Fibroblast of skin of scalp (primary cell): ENCODE results near the gene KCNAB1.

Source experiments
- DNase-seq: peaks from one replicate; pipeline ENCODE4 v3.0.0-alpha.2; 2013

Gene KCNAB1

DNA sequence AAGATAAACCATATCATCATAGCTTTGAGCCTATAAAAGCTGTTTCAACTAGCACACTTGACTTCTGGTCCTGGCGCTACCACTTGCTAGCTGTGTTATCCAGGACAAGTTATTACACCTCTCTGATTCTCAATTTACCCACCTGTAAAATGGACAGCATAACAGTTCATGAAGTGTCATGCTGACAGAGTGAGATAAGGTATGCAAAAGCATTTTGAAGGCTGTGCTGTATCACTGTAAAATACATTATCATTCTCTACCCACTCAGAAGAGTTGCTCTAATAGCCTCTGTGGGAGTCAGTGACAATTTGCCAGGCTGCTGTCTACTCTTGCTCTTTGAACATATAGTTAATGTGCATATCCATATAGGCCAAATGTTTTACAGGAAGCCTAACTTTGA lies 341.5 kb downstream of the KCNAB1 start:
- DNase-seq: no peak

GRCh38 chr3:156463123-156463522 lies 342.7 kb downstream of the KCNAB1 start:
- DNase-seq: no peak

DNA sequence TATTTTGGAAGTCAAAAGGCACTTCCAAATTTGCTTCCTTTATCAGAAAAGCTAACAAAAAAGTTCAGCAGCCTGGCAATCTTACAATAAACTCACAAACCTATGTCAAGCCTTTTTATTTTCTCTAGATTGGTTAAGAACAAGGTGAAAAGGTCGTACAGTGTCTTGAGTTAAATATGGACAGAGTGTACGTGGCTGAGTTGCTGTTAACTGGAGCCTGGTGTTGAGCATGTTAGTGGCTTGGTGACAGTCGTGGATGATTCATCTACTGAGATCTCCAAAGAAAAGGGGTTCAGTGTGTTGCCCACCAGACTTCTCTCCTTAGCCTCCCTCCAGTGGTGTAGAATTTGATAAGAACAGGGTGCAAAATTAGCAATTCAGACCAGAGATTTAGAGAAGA lies 344.8 kb downstream of the KCNAB1 start:
- DNase-seq: no peak

DNA sequence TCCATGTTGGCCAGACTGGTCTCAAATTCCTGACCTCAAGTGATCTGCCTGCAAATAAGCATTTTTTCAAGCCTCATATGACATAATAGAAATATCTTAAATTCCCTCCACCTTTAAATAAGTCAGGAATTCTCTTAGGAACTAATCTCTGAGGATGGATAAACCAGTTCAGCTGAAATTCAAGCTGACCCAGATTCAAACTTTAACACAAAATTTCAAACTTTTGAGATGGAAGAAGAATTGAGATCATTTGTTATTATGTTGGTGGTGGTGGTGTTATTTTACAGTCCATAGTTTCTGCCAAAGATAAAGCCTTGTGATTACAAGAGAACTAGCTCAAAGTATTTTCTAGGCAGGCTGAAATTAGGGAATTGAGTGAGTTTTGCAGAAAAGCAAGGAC lies 349.1 kb downstream of the KCNAB1 start:
- DNase-seq: no peak

DNA sequence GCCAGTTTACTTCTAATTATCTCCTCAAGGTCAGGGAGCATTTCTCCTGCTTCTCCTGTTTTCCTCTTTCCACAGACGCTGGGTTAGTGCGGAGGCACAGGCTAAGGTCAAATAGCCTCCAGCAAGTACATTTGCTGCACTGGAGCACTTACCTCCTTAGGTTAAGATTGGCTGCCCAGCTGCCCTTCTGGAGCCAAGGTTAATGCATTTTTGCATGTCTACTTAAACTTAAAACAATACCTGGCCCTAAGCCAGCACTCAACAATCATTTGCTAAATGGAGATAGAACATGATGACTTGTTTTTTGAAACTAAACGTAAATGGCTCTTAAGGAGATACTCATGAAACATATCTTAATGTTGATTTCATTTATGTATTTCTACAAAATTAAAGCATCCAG lies 351.1 kb downstream of the KCNAB1 start:
- DNase-seq: no peak

GRCh38 chr3:156472150-156472549 lies 351.8 kb downstream of the KCNAB1 start:
- no peak for DNase-seq

- DNase-seq: no peak
Measured at GRCh38 chr3:156472684-156473083, 352.3 kb downstream of the KCNAB1 start.

GRCh38 chr3:156473341-156473740 lies 353.0 kb downstream of the KCNAB1 start:
- DNase-seq: no peak

GRCh38 chr3:156474560-156475389 lies 354.4 kb downstream of the KCNAB1 start:
- no peak for DNase-seq

DNA sequence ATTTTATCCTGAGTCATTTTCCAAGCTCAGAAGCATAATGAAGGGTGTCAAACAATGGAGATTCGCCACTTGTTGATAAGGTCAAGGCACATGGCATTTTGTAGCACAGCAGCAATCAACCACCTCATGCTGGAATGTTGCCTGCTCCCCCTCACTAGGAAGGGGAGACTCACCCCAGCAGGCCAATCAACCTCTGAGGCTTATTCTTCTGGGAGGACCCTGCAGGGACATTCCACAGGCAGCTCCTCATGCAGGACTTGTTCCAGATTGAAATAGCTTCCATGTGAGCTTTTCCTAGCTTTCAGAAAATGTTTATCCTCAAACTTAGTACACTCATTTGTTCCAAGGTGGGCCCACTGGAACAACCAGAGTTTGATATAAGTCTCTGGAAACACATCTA lies 356.9 kb downstream of the KCNAB1 start:
- peak; percentile 68 for DNase-seq

GRCh38 chr3:156478891-156479290 lies 358.5 kb downstream of the KCNAB1 start:
- no peak for DNase-seq

DNA sequence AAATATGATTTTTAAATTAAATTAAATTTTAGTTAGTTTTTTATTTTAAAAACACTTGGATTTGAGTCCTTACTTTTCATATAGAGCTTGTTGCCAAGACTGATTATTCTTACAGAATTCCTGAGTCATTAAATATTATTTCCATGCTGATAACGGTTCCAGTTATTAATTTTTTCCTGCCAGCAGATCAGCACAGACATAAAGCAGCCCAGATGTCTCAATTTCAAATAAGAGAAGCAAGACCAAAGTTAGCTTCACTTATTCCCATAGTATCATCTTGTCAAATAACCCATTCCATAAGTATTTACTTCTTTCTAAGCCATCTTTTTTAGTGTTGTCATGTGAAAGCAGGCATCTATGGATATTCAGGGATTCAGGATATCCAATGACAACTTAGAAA lies 359.2 kb downstream of the KCNAB1 start:
- no peak for DNase-seq

DNA sequence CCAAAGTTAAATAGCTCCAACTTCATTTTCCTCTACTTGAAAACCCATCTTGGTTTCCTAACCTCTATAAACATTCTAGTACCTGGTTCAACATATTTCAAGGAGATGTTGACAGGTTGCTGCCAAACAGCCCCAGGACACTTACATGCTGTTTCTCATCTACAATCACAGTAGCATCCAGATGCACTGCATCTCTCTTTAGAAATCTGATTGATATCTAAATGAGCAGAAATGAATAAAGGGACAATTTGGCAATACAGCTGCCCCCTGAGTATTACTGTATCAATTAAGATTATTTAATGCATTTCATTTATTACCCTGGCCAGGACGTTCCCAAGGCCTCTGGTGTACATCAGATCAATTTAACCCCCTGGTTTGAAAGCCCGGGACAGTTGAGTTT lies 360.6 kb downstream of the KCNAB1 start:
- DNase-seq: no peak

GRCh38 chr3:156483002-156483401 lies 362.6 kb downstream of the KCNAB1 start:
- no peak for DNase-seq

DNA sequence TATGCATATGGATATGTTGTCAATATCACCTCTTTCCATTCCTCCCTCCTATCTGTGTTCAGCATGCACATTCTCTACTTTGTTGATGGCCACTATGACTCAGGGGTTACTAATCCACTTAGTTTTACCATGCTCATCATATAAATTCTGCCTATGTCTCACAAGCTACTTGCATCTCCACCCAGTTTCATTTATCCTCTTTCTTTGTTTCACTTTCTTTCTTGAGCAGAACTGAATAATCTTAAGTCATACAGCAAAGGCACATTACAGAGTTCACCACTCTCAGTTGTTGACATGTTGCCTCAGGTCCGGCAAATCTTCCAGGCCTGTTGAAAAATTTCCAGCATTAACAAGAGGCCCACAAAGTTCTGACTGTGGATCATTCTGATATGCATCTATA lies 363.0 kb downstream of the KCNAB1 start:
- DNase-seq: peak; percentile 71

- peak; percentile 63 for DNase-seq
Measured at GRCh38 chr3:156483961-156484787, 363.8 kb downstream of the KCNAB1 start.

DNA sequence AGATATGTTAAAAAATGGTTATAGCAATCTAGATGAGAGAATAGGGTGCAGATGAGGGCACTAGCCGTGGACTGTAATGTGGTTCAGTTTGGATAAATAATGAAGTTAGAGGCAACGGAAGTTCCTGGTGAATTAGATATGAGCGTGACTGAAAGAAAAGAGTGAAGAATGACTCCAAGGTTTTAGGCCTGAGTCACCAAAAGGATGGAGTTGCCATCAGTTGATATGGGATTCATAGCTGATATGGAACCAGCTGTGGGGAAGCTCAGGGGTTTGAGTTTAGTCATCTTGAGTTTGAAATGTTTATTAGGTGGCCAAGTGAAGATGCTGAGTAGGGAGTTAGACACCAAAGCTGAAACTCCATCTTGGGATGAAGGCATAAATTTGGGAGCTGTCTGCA lies 368.4 kb downstream of the KCNAB1 start:
- peak; percentile 28 for DNase-seq

DNA sequence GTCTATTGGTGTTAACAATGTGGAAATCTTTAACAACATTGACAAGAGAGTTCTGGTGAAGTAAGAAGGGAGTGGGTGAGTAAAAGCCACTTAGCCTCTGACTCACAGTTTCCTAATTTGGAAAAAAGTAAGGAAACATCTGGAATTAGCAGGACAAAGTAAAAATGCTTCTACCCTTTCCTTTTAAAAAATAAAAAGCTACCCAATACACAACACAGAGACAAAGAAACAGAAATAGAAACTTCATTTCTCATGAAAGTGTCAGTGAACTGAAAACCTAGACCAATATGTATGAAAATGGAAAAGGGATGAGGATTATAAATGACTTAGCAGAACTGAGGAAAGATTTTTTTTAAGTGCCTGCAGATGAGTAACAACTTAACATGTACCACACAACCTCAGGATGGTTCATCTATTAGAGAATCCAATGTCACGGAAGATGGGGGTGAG lies 369.1 kb downstream of the KCNAB1 start:
- peak; percentile 43 for DNase-seq

GRCh38 chr3:156491192-156491591 lies 370.8 kb downstream of the KCNAB1 start:
- DNase-seq: no peak

DNA sequence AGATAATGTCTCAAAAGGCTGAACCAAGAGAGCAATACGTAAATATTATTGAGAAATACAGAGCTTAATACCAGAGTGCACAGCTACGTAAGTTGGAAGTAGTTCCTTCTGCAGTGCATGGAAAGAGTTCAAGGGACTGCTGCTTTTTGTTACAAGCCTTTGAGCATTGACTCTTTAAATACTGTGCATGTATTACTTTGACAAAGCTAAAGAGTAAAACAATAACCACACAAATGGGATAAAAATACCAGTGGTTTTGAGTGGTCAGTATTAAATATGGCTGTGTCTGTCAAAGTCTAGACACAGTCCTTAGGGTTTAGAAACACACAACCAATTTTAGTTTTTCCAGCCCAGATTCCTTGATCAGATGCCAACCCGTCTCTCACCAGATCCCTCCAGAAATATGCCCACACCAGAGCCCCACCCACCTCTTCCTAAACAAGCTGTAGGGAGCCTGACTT lies 372.5 kb downstream of the KCNAB1 start:
- DNase-seq: peak; percentile 82

DNA sequence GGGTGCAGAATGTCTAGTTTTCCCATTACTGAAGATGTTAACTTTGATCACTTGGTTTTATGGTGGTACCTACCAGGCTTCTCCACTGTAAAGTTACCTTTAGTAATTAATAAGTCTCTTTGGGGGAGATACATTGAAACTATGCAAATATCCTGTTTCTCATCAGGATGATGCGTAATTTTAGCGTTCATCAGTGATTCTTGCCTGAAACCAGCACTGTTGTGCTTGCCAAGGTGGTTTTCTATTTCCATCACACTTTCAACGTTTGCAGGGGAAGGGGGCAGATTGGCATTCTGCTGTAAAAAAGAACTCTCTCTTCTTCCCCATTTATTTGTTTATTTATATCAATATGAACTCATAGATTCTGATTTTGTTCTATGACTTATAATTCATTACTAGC lies 373.5 kb downstream of the KCNAB1 start:
- DNase-seq: no peak

DNA sequence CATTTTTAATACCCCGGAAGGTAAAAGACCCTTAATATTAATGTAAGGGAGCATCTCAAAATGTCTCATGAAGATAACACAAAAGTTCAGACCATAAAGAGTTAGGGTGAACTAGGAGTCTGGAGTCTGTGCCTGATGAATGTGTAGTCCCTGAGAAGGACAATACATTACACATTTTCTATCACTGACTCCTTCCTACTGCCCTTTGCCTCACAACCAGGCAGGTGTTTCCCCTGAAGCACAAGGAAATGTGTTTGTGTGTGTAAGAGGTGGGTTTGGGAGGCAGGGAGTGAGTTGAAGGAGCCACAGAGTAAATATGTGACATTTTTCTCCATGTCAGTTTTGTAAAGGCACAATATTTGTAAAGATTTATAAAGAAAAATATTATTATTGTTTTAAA lies 375.4 kb downstream of the KCNAB1 start:
- DNase-seq: no peak

GRCh38 chr3:156497326-156497725 lies 376.9 kb downstream of the KCNAB1 start:
- peak; percentile 81 for DNase-seq

DNA sequence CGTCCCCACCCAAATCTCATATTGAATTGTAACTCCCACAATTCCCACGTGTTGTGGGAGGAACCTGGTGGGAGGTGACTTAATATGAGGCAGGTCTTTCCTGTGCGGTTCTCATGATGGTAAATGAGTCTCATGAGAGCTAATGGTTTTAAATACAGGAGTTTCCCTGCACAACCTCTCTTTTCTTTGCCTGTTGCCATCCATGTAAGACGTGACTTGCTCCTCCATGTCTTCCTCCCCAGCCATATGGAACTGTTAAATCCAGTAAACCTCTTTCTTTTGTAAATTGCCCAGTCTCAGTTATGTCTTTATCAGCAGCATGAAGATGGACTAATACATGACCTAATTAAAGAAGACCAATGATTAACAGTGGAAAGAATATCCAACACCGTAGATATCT lies 377.9 kb downstream of the KCNAB1 start:
- DNase-seq: no peak
